ENCODE measurements around the gene ELN. TPM values are rescaled to one million over a fixed set of nuclear protein-coding genes. Genes with fewer than 3 reads are reported as not detected.

ELN gene
- total and polyA plus RNA-seq, 2 of the 8 experiments (the other 6 are each of a cell fraction or from before 2014, with no cell fraction given) = 5.1 to 5.6 TPM

- TF ChIP-seq CHD7 (IDR thresholded peaks at IDR 0.05; ENCODE audit: insufficient replicate concordance, low read length) (no peak), ATF2 (IDR thresholded peaks at IDR 0.05; ENCODE audit: low read length) (no peak), SUZ12 (IDR thresholded peaks at IDR 0.05; ENCODE audit: low read length) (no peak), JUND (IDR thresholded peaks at IDR 0.05; ENCODE audit: low read length) (no peak), FOSL1 (IDR thresholded peaks at IDR 0.05; ENCODE audit: insufficient read depth, low read depth, low read length) (no peak), CHD2 (IDR thresholded peaks at IDR 0.05; ENCODE audit: low read length) (no peak), CBX5 (IDR thresholded peaks at IDR 0.05; ENCODE audit: low read depth, low read length) (no peak), ZNF274 (IDR thresholded peaks at IDR 0.05; ENCODE audit: borderline replicate concordance, extremely low read depth, low read length) (no peak), SAP30 (IDR thresholded peaks at IDR 0.05; ENCODE audit: insufficient read depth, insufficient replicate concordance, low read length) (no peak), CREB1 (IDR thresholded peaks at IDR 0.05) (no peak), RXRA (IDR thresholded peaks at IDR 0.05; ENCODE audit: insufficient read depth, low read depth, low read length) (no peak)
These were observed 13.0 kb upstream of the ELN start (continued) for GRCh38 chr7:74014931-74015330.
